OCI-LY1 (cell line): ENCODE measurements around the gene C12orf56.

ENCODE experiments used
- H2AFZ ChIP-seq: fragments of 200-600 bp; sonication (generic), shearing (Covaris generic); 2 replicates; pipeline ENCODE4 v1.6.0; 2014; ENCODE audit warnings: antibody characterized with exemption, mild to moderate bottlenecking, low read length
- H3F3A ChIP-seq: fragments of 200-600 bp; sonication (generic), shearing (Covaris generic); 2 replicates; pipeline ENCODE4 v1.6.0; 2014; ENCODE audit warnings: mild to moderate bottlenecking, antibody characterized with exemption, low read length, moderate library complexity; ENCODE audit not compliant: insufficient read depth
- H3K27ac ChIP-seq: fragments of 200-600 bp; sonication (generic); 2 replicates; pipeline ENCODE4 v1.5.1; 2014; ENCODE audit warnings: low read length, mixed run types, mild to moderate bottlenecking, low read depth; ENCODE audit not compliant: poor library complexity, severe bottlenecking
- H3K27me3 ChIP-seq: fragments of 200-600 bp; sonication (generic); 2 replicates; pipeline ENCODE4 v1.6.0; 2014; ENCODE audit warnings: antibody characterized with exemption, mild to moderate bottlenecking, low read length, moderate library complexity; ENCODE audit not compliant: insufficient read depth
- H3K36me3 ChIP-seq: fragments of 200-600 bp; sonication (generic); 2 replicates; pipeline ENCODE4 v1.6.1; 2014; ENCODE audit warnings: mild to moderate bottlenecking, antibody characterized with exemption, low read length, moderate library complexity, mixed read lengths; ENCODE audit not compliant: insufficient read depth
- H3K4me1 ChIP-seq: fragments of 200-600 bp; sonication (generic); 2 replicates; pipeline ENCODE4 v1.5.1; 2014; ENCODE audit warnings: mild to moderate bottlenecking, low read length, moderate library complexity; ENCODE audit not compliant: insufficient read depth, severe bottlenecking
- H3K4me2 ChIP-seq: fragments of 200-600 bp; sonication (generic), shearing (Covaris generic); 2 replicates; pipeline ENCODE4 v1.6.1; 2014; ENCODE audit warnings: low read length
- H3K4me3 ChIP-seq: fragments of 200-600 bp; sonication (generic); 2 replicates; pipeline ENCODE4 v1.5.1; 2014; ENCODE audit warnings: low read length, low read depth, mild to moderate bottlenecking, mixed read lengths; ENCODE audit not compliant: poor library complexity, severe bottlenecking
- H3K79me2 ChIP-seq: fragments of 200-600 bp; shearing (Covaris generic); 2 replicates; pipeline ENCODE4 v1.6.1; 2016; ENCODE audit warnings: mixed run types, low read length, mixed read lengths; ENCODE audit not compliant: insufficient read depth
- H3K9ac ChIP-seq: fragments of 200-600 bp; sonication (generic), shearing (Covaris generic); 2 replicates; pipeline ENCODE4 v1.6.1; 2014; ENCODE audit warnings: mild to moderate bottlenecking, low read length, mixed read lengths
- H3K9me2 ChIP-seq: fragments of 200-600 bp; sonication (generic), shearing (Covaris generic); 2 replicates; pipeline ENCODE4 v1.6.1; 2014; ENCODE audit warnings: low read depth, mild to moderate bottlenecking, low read length, mixed read lengths
- H3K9me3 ChIP-seq: fragments of 200-600 bp; shearing (Covaris generic); 2 replicates; pipeline ENCODE4 v1.6.1; 2014; ENCODE audit warnings: low read length, mixed read lengths
- H4K20me1 ChIP-seq: fragments of 200-600 bp; sonication (generic), shearing (Covaris generic); 2 replicates; pipeline ENCODE4 v1.6.0; 2016; ENCODE audit warnings: mild to moderate bottlenecking, low read length; ENCODE audit not compliant: insufficient read depth
- EZH2 ChIP-seq: fragments of 200-600 bp; sonication (generic), shearing (Covaris generic); IDR thresholded peaks from 2 replicates; pipeline ENCODE4 v1.8.0; 2017; ENCODE audit warnings: borderline replicate concordance, mixed run types, mild to moderate bottlenecking, antibody characterized with exemption, low read length, moderate library complexity, mixed read lengths
- TF ChIP-seq, protein P1 (sequence below): fragments of 200-600 bp; sonication (generic), shearing (Covaris generic); IDR thresholded peaks from 2 replicates; pipeline ENCODE4 v1.5.1; 2017; ENCODE audit warnings: mild to moderate bottlenecking, antibody characterized with exemption, low read length, moderate library complexity, mixed read lengths

Gene C12orf56

DNA sequence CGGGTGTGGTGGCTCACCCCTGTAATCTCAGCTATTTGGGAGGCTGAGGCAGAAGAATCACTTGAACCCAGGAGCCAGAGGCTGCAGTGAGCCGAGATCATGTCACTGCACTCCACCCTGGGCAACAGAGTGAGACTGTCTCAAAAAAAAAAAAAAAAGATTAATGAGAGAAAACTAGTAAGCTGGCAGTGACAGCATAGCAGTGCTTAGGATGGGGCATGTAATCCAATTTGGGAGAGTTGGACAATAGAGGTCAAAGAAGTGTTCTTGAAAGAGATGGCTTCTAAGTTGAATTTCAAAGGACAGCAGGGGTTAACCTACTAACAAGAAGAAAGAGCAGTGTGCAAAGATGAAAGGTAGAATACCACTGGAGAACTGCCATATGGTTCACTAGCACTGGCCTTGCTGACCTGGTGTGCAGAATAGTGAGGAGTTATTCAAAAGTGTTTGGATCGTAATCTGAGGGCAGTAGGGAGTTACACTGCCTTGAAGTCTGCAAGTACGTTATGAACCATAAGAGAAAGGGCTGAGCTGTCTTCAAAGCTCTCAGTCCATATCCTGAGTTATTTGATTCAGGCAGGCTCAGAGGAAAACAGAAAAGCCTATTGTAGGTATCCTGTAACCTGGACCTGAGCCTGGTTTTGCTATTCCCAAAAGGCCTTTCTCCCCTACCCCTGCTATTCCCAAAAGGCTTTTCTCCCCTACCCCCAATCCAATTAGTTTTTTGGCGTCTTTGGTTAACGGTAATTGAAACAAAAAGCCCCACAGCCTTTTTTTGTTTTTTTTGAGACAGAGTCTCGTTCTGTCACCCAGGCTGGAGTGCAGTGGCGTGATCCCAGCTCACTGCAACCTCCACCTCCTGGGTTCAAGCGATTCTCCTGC, 17.0 kb upstream of the C12orf56 start:
- Histone ChIP-seq H3K9ac (no peak overlapping the region), H3K9me2 (no peaks in the 10 kb centered on the region), H3K36me3 (peaks cover 35% of the 10 kb centered on the region), H3K4me2 (no peak overlapping the region), H4K20me1 (no peaks in the 10 kb centered on the region), H3K27me3 (no peaks in the 10 kb centered on the region), H2AFZ (no peak overlapping the region), H3K27ac (no peak overlapping the region), H3K9me3 (no peaks in the 10 kb centered on the region), H3F3A (no peaks in the 10 kb centered on the region; the same call in 1 of the 2 replicates), H3K4me1 (peaks cover 20% of the 10 kb centered on the region), H3K79me2 (peaks cover 41% of the 10 kb centered on the region), H3K4me3 (no peak overlapping the region)
- TF ChIP-seq EZH2: no peak

- Histone ChIP-seq H3K27ac (peak overlapping the region; percentile 80), H3K9me3 (no peaks in the 10 kb centered on the region), H3K4me2 (peak overlapping the region; percentile 76), H3K4me1 (peaks cover 20% of the 10 kb centered on the region), H4K20me1 (no peaks in the 10 kb centered on the region), H3K9me2 (no peaks in the 10 kb centered on the region), H2AFZ (no peak overlapping the region), H3K4me3 (peak overlapping the region; percentile 78), H3K27me3 (no peaks in the 10 kb centered on the region), H3K79me2 (peaks cover 38% of the 10 kb centered on the region), H3K36me3 (peaks cover 6% of the 10 kb centered on the region; the same call in 1 of the 2 replicates), H3K9ac (peak overlapping the region; percentile 96), H3F3A (no peaks in the 10 kb centered on the region)
- TF ChIP-seq, protein P1, sequence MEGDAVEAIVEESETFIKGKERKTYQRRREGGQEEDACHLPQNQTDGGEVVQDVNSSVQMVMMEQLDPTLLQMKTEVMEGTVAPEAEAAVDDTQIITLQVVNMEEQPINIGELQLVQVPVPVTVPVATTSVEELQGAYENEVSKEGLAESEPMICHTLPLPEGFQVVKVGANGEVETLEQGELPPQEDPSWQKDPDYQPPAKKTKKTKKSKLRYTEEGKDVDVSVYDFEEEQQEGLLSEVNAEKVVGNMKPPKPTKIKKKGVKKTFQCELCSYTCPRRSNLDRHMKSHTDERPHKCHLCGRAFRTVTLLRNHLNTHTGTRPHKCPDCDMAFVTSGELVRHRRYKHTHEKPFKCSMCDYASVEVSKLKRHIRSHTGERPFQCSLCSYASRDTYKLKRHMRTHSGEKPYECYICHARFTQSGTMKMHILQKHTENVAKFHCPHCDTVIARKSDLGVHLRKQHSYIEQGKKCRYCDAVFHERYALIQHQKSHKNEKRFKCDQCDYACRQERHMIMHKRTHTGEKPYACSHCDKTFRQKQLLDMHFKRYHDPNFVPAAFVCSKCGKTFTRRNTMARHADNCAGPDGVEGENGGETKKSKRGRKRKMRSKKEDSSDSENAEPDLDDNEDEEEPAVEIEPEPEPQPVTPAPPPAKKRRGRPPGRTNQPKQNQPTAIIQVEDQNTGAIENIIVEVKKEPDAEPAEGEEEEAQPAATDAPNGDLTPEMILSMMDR: no peak
- TF ChIP-seq EZH2: no peak
These were observed 14.1 kb upstream of the C12orf56 start for GRCh38 chr12:64404470-64405256.

DNA sequence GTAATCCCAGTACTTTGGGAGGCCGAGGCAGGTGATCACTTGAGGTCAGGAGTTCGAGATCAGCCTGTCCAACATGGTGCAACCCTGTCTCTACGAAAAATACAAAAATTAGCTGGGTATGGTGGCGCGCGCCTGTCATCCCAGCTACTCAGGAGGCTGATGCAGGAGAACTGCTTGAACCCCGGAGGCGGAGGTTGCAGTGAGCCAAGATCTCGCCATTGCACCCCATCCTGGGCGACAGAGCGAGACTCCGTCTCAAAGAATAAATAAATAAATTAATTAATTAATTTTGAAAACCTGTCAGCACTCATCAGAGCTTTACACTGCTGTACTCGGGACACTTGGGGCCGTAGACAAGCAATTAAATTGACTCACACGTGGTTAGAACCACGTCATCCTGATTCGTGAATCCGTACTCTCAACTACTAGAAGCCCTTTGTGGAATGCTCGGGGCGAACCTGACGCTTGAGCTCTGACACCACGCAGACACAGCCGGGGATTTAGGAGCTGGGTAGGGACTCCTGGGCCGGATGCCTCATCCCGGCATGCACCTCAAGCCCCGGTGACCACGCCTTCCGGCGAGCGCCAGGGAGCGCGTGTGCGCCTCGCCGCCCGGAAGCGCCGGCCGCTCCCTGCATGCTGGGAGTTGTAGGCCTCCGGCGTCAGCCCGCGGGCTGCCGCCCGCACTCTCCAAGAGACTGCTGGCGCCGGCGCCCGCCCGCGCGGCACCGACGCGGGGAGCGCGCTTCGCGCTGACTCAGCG, 13.3 kb upstream of the C12orf56 start, which contains the start of gene XPOT:
Gene XPOT, plus strand, starts transcription at position 686 of the 763 bp plus-strand sequence. CDS start 5,644 bp downstream, outside the sequence.
- Histone ChIP-seq H2AFZ (no peak within 1 kb of the TSS), H3K9ac (peak within 1 kb of the TSS; percentile 96), H3K4me1 (peaks cover 20% of the 10 kb centered on the region), H3K27ac (peak within 1 kb of the TSS; percentile 80), H4K20me1 (no peaks in the 10 kb centered on the region), H3K79me2 (peaks cover 36% of the 10 kb centered on the region), H3K36me3 (peaks cover 1% of the 10 kb centered on the region; the same call in 1 of the 2 replicates), H3K9me3 (no peaks in the 10 kb centered on the region), H3K9me2 (no peaks in the 10 kb centered on the region), H3K27me3 (no peaks in the 10 kb centered on the region), H3F3A (no peaks in the 10 kb centered on the region), H3K4me2 (peak within 1 kb of the TSS; percentile 76), H3K4me3 (peak within 1 kb of the TSS; percentile 78)
- TF ChIP-seq, protein P1: no peak
- no peak for TF ChIP-seq EZH2
